Subcutaneous adipose tissue (tissue), 4 donors: ENCODE results near the gene OR10P1. TPM values are rescaled to one million over a fixed set of nuclear protein-coding genes. Genes with fewer than 3 reads are reported as not detected.

Experiments
- CTCF ChIP-seq: fragments of 450-650 bp; IDR thresholded peaks from one replicate; pipeline ENCODE4 v1.5.1; 2016; ENCODE audit warnings: low read depth, mild to moderate bottlenecking, control low read depth, antibody characterized with exemption, moderate library complexity
- small RNA-seq: library from RNA; depleted of rRNA; stranded (forward); fragments of <200 nt; gene quantifications from one replicate; pipeline ENCODE3, GENCODE V24; 2016
- total RNA-seq, 4 donors: library from RNA; depleted of rRNA; stranded (reverse); fragments of >200 nt; gene quantifications; one replicate each; pipeline ENCODE4 v1.1.0, GENCODE V29; 2016

The OR10P1 gene
- total RNA-seq, 4 donors from 2014 or later, result not detected

GRCh38 chr12:55686366-55687010, 49.8 kb downstream of the OR10P1 start:
- no peak for TF ChIP-seq CTCF

Small RNAs within 50 kb of the gene (small RNA-seq; reads per million reads assigned to genes)
- not detected for gene AC009779.5

Other genes starting within 250 kb of the OR10P1 start
- gene OR6C65, start 236.4 kb upstream of the OR10P1 start, total RNA-seq, result not detected
- gene OR6C76, start 210.6 kb upstream of the OR10P1 start, total RNA-seq, result not detected
- not detected for gene OR6C2, start 192.8 kb upstream of the OR10P1 start, total RNA-seq
- gene OR6C70, start 166.8 kb upstream of the OR10P1 start, total RNA-seq, result not detected
- not detected for gene OR6C68, start 144.5 kb upstream of the OR10P1 start, total RNA-seq
- not detected for gene OR6C4, start 87.3 kb upstream of the OR10P1 start, total RNA-seq
- gene OR2AP1, start 64.4 kb upstream of the OR10P1 start, total RNA-seq, result not detected
- 100 to 1,000 TPM; 117 to 518 (median 175) TPM for gene ITGA7, start 71.0 kb downstream of the OR10P1 start, total RNA-seq
- gene BLOC1S1, start 79.2 kb downstream of the OR10P1 start, total RNA-seq, result 100 to 1,000 TPM; 193 to 251 (median 239) TPM
- gene RDH5, start 83.5 kb downstream of the OR10P1 start, total RNA-seq, result 100 to 1,000 TPM in 3 of 4 donors, 10 to 100 TPM in 1; 70.9 to 162 (median 123) TPM
- gene CD63, start 92.1 kb downstream of the OR10P1 start, total RNA-seq, result 1,000 to 10,000 TPM in 1 of 4 donors, 100 to 1,000 TPM in 3; 727 to 1,052 (median 875) TPM
- gene GDF11, start 106.2 kb downstream of the OR10P1 start, total RNA-seq, result 1 to 10 TPM in 3 of 4 donors, under 1 TPM in 1; 0.82 to 1.8 (median 1.2) TPM
- 10 to 100 TPM; 56.6 to 69.3 (median 64.0) TPM for gene SARNP, start 180.8 kb downstream of the OR10P1 start, total RNA-seq
- 10 to 100 TPM; 11.7 to 29.5 (median 17.6) TPM for gene ORMDL2, start 181.1 kb downstream of the OR10P1 start, total RNA-seq
- gene DNAJC14, start 192.7 kb downstream of the OR10P1 start, total RNA-seq, result 10 to 100 TPM; 26.2 to 29.3 (median 26.6) TPM
- 100 to 1,000 TPM in 1 of 4 donors, 10 to 100 TPM in 3; 22.2 to 182 (median 45.7) TPM for gene MMP19, start 206.0 kb downstream of the OR10P1 start, total RNA-seq